ENCODE data around the gene PRDX2. TPM values are rescaled to one million over a fixed set of nuclear protein-coding genes. Genes with fewer than 3 reads are reported as not detected.
A peak's percentile ranks its signal among the peaks of the same experiment; 100 is the strongest.

PRDX2 gene
- polyA plus RNA-seq, 1 of the 3 experiments (the other 2 are of a cell fraction) = 341 TPM

DNA sequence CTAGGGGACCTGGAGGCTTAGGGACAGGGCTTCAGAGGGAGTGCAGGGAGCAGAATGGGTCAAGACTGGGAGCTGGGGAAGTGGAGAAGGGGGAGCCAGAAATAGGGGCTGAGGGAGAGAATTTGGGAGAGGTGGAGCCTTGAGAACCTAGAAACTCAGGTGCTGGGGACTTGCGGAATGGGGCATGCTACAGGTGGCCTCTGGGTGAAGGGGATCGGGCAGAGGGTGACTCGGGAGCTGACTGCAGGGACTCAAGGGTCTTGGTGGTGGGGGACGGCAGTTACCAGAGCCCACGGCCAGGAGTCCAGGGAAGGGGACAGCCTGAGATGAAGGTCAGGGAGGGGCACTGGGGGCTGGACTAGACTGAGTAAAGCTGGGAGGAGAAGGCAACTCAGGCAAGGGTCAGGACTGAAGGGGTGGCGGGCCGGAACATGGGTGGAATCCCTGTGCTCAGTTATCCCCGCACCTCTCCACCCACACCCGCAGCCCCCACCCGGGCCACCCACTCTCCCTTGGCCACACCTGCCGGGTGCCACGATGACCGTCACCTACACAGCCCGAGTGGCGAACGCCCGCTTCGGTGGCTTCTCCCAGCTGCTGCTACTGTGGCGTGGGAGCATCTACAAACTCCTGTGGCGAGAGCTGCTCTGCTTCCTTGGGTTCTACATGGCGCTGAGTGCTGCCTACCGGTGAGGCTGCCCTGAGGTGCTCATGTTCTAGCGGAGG, 49.4 kb downstream of the PRDX2 start:
- peak; percentile 42 for DNase-seq
- Histone ChIP-seq H3K9ac (no peak overlapping the region), H3K27ac (ENCODE audit: low read depth in 2 of 2, low read length in 1 of 2) (no peak overlapping the region), H3K4me3 (ENCODE audit: low read depth in 2 of 2, low read length in 1 of 2) (no peak overlapping the region), H3K36me3 (replicated peaks in 1 of 2; ENCODE audit: control insufficient read depth in 1 of 2, insufficient read depth in 2 of 2, low read length in 1 of 2) (peaks cover 0 to 6% of the 10 kb centered on the region in 2 experiments), H3K4me2 (no peak overlapping the region), H3K27me3 (ENCODE audit: insufficient read depth) (peaks cover 40% of the 10 kb centered on the region), H4K20me1 (ENCODE audit: insufficient read depth) (no peaks in the 10 kb centered on the region), H3K9me2 (no peaks in the 10 kb centered on the region), H3K9me3 (no peaks in the 10 kb centered on the region), H3F3A (replicated peaks; ENCODE audit: insufficient read depth) (peaks cover 1% of the 10 kb centered on the region), H3K4me1 (ENCODE audit: control insufficient read depth in 1 of 2, insufficient read depth in 2 of 2, low read depth in 1 of 2, low read length in 1 of 2) (peaks cover 0 to 8% of the 10 kb centered on the region in 2 experiments), H2AFZ (ENCODE audit: low read depth) (no peak overlapping the region), H3K79me2 (ENCODE audit: insufficient read depth) (no peaks in the 10 kb centered on the region)
- TF ChIP-seq TAF1 (IDR thresholded peaks at IDR 0.05; ENCODE audit: borderline replicate concordance, low read depth, low read length) (no peak), NFIC (IDR thresholded peaks at IDR 0.05; ENCODE audit: borderline replicate concordance) (no peak), GATA2 (CRISPR knock-in tag; IDR thresholded peaks at IDR 0.05) (no peak), FOSL2 (IDR thresholded peaks at IDR 0.05; ENCODE audit: borderline replicate concordance, low read depth) (no peak), EP300 (IDR thresholded peaks at IDR 0.05; ENCODE audit: borderline replicate concordance in 1 of 2, low read depth in 1 of 2, low read length in 1 of 2) (no peak), CHD2 (IDR thresholded peaks at IDR 0.05; ENCODE audit: low read length, partially characterized antibody) (no peak), RAD21 (IDR thresholded peaks at IDR 0.05; ENCODE audit: low read length) (no peak), MAX (IDR thresholded peaks at IDR 0.05; ENCODE audit: low read depth) (no peak), RXRA (IDR thresholded peaks at IDR 0.05; ENCODE audit: borderline replicate concordance, low read depth) (no peak), JUND (IDR thresholded peaks at IDR 0.05) (no peak), TEAD4 (IDR thresholded peaks at IDR 0.05; ENCODE audit: borderline replicate concordance, insufficient read depth) (no peak), FOXM1 (IDR thresholded peaks at IDR 0.05; ENCODE audit: low read depth) (no peak), RFX5 (IDR thresholded peaks at IDR 0.05; ENCODE audit: low read length) (no peak), MEF2A (IDR thresholded peaks at IDR 0.05; ENCODE audit: borderline replicate concordance, low read depth) (no peak), RCOR1 (IDR thresholded peaks at IDR 0.05; ENCODE audit: low read length) (no peak)
- TF ChIP-seq, protein P1, sequence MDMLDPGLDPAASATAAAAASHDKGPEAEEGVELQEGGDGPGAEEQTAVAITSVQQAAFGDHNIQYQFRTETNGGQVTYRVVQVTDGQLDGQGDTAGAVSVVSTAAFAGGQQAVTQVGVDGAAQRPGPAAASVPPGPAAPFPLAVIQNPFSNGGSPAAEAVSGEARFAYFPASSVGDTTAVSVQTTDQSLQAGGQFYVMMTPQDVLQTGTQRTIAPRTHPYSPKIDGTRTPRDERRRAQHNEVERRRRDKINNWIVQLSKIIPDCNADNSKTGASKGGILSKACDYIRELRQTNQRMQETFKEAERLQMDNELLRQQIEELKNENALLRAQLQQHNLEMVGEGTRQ (IDR thresholded peaks at IDR 0.05; ENCODE audit: borderline replicate concordance, low read depth, low read length) = no peak
- TF ChIP-seq, protein P2, sequence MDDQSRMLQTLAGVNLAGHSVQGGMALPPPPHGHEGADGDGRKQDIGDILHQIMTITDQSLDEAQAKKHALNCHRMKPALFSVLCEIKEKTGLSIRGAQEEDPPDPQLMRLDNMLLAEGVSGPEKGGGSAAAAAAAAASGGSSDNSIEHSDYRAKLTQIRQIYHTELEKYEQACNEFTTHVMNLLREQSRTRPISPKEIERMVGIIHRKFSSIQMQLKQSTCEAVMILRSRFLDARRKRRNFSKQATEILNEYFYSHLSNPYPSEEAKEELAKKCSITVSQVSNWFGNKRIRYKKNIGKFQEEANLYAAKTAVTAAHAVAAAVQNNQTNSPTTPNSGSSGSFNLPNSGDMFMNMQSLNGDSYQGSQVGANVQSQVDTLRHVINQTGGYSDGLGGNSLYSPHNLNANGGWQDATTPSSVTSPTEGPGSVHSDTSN (IDR thresholded peaks at IDR 0.05) = no peak
- TF ChIP-seq, protein P3, sequence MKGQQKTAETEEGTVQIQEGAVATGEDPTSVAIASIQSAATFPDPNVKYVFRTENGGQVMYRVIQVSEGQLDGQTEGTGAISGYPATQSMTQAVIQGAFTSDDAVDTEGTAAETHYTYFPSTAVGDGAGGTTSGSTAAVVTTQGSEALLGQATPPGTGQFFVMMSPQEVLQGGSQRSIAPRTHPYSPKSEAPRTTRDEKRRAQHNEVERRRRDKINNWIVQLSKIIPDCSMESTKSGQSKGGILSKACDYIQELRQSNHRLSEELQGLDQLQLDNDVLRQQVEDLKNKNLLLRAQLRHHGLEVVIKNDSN (IDR thresholded peaks at IDR 0.05; ENCODE audit: borderline replicate concordance, low read depth) = no peak
- TF ChIP-seq, protein P4, sequence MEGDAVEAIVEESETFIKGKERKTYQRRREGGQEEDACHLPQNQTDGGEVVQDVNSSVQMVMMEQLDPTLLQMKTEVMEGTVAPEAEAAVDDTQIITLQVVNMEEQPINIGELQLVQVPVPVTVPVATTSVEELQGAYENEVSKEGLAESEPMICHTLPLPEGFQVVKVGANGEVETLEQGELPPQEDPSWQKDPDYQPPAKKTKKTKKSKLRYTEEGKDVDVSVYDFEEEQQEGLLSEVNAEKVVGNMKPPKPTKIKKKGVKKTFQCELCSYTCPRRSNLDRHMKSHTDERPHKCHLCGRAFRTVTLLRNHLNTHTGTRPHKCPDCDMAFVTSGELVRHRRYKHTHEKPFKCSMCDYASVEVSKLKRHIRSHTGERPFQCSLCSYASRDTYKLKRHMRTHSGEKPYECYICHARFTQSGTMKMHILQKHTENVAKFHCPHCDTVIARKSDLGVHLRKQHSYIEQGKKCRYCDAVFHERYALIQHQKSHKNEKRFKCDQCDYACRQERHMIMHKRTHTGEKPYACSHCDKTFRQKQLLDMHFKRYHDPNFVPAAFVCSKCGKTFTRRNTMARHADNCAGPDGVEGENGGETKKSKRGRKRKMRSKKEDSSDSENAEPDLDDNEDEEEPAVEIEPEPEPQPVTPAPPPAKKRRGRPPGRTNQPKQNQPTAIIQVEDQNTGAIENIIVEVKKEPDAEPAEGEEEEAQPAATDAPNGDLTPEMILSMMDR (IDR thresholded peaks at IDR 0.05) = no peak
- CTCF ChIA-PET = interaction anchor here (0.6 to 23.9 kb wide), 9 partner anchors 9 to 94 kb away, joined by 3 to 273 read pairs (median 4); partner anchors contain the start of gene JUNB
- POLR2A ChIA-PET = interaction anchor here (0.8 to 1.4 kb wide), 2 partner anchors 10 to 30 kb away, joined by 3 read pairs; no protein-coding TSS in a partner anchor
- 21% methylated on average over 11 of the region's 23 CpGs for WGBS (ENCODE audit: low lambda C conversion rate)
